ENCODE results near the gene RBMS1. TPM values are rescaled to one million over a fixed set of nuclear protein-coding genes. Genes with fewer than 3 reads are reported as not detected.

The RBMS1 gene
- total RNA-seq, 1 donor, result 121 TPM

DNA sequence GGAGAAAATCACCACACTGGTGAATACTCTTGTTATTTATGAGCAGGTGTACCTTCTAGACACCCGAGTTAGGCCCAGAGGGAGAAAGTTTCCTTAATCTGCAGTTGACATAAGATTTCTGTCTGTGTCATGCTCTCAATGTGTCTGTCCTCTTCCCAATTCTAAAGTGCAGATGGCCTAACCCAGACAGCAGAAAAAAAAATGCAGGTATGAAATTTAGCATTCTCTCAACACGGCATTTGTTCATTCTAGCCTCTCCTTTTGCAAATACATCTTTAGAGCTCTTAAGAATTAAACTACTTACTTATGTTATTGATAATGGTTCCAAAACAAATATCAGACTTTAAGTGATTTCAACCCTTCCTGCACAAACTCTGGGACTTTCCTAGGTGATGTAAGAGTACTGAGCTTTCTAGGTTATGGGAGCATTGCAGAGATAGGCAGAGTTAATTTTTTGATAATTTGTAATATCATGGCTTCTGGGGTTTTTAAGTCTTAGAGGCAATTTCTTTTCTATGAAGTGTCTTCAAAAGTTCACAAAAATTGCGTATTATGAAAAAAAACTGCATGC lies 260.6 kb downstream of the RBMS1 start:
- no peak for TF ChIP-seq CTCF (IDR thresholded peaks at IDR 0.05; ENCODE audit: insufficient read depth, low read depth, low read length)
- DNase-seq (ENCODE audit: low read depth), result no peak
- no peak overlapping the region for H3K4me3 ChIP-seq (ENCODE audit: low read depth, low read length)

- TF ChIP-seq CTCF (IDR thresholded peaks at IDR 0.05; ENCODE audit: insufficient read depth, low read depth, low read length), result no peak
- peak; percentile 58 for DNase-seq (ENCODE audit: low read depth)
- no peak overlapping the region for H3K4me3 ChIP-seq (ENCODE audit: low read depth, low read length)
These were observed 264.0 kb downstream of the RBMS1 start for GRCh38 chr2:160229591-160229990.

GRCh38 chr2:160228141-160228917 lies 265.3 kb downstream of the RBMS1 start:
- DNase-seq (ENCODE audit: low read depth), result peak; percentile 88
- no peak overlapping the region for H3K4me3 ChIP-seq (ENCODE audit: low read depth, low read length)
- no peak for TF ChIP-seq CTCF (IDR thresholded peaks at IDR 0.05; ENCODE audit: insufficient read depth, low read depth, low read length)

DNA sequence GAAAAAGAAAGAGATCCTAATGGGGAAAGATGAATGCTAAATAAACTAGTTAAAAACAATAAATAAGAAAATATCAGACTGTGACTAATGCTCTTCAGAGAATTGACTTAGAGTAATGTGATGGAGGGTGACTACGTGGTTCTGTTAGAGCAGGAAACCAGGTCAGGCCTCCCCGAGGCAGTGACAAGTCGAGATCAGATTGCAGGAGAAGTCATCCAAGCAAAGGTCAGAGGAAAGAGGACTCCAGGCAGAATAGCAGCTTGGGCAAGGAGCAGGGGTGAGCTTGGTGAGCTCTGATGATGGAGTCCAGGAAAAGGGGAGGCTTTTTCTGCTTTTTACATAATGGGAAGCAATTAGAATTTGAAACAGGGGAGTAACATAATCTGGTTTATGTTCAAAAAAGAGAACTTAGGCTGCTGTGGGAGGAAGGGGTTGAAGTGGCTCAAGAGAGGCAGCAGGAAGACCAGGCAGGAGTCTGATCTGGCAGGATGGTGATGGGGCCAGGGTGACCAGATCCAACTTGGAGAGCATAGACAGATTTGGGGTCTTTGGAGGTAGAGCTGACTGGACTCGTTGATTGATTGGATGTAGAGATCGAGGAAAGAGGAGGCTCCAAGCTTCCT lies 266.2 kb downstream of the RBMS1 start:
- no peak overlapping the region for H3K4me3 ChIP-seq (ENCODE audit: low read depth, low read length)
- TF ChIP-seq CTCF (IDR thresholded peaks at IDR 0.05; ENCODE audit: insufficient read depth, low read depth, low read length), result no peak
- DNase-seq (ENCODE audit: low read depth), result peak; percentile 70

GRCh38 chr2:160226367-160226766 lies 267.2 kb downstream of the RBMS1 start:
- DNase-seq (ENCODE audit: low read depth), result no peak
- H3K4me3 ChIP-seq (ENCODE audit: low read depth, low read length), result no peak overlapping the region
- TF ChIP-seq CTCF (IDR thresholded peaks at IDR 0.05; ENCODE audit: insufficient read depth, low read depth, low read length), result no peak

GRCh38 chr2:160225722-160226121 lies 267.9 kb downstream of the RBMS1 start:
- TF ChIP-seq CTCF (IDR thresholded peaks at IDR 0.05; ENCODE audit: insufficient read depth, low read depth, low read length), result no peak
- H3K4me3 ChIP-seq (ENCODE audit: low read depth, low read length), result no peak overlapping the region
- DNase-seq (ENCODE audit: low read depth), result no peak

Measured in fibroblast of villous mesenchyme (primary cell).